Stimulated activated CD4-positive, alpha-beta T cell treated with anti-CD3 and anti-CD28 coated beads, Interleukin-1b, Interleukin-23, amount 100 ng/mL, for 1 hour (primary cell): ENCODE data around the gene LILRB3.

Experiments used
- DNase-seq, 2 donors: peaks; one replicate each; pipeline ENCODE4 v3.0.0-alpha.2; 2020; ENCODE audit warnings: low read depth in 2 of 2

LILRB3 gene

DNA sequence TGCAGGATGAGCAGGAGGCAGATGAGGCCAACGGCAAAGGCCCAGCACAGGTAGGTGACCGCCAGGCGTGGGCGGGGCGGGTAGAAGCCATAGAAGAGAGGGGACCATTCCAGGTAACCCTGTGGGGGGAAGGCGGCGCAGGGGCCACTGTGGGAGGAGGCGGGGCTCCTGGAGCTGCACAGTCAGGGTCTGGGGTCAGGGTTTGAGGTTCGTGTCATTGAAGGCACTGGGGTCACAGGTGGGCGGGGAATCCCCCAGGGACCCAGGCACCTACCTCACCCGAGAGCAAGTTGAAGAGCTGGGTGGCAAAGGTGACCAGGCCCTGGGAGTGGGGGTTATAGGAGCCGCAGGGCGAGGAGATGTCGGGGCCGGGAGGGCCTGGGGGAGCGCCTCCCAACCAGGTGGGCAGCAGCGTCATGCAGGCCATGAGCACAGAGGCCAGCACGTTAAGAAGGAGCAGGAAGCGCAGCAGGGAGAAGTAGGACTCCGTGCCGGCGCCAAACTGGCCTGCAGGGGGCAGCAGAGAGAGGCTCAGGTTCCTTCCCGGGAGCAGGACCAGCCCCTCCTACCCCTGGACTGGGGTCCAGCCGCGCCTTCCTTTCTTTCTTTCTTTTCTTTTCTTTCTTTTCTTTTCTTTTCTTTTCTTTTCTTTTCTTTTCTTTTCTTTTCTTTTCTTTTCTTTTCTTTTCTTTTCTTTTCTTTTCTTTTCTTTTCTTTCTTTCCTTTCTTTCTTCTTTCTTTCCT is 54.5 kb downstream of the LILRB3 start:
- DNase-seq = peak; percentile 84 to 93
